T47D (cell line): Measurements from ENCODE around the gene WDR62.
"Not testable (repeated sequence)": the region's sequence is repeated elsewhere in the genome, so short reads cannot be mapped to it uniquely, and the experiment has no call there.

ENCODE experiments used
- DNase-seq, 2 experiments: peaks; one replicate each; pipeline versions ENCODE4 v3.0.0 to v3.0.0-alpha.2; 2011 to 2012; ENCODE audit warnings: low read depth in 1 of 2, low spot score in 1 of 2
- JUND ChIP-seq: IDR thresholded peaks from 2 replicates; pipeline ENCODE4 v1.6.1; 2012; ENCODE audit warnings: low read depth
- in situ Hi-C: cut with HindIII; loops from 2 replicates; pipeline ENCODE4 v1.10.0; 2016; ENCODE audit warnings: low sequenced_read_pairs, low pct_unique_long_range_greater_than_20kb

WDR62 gene

DNA sequence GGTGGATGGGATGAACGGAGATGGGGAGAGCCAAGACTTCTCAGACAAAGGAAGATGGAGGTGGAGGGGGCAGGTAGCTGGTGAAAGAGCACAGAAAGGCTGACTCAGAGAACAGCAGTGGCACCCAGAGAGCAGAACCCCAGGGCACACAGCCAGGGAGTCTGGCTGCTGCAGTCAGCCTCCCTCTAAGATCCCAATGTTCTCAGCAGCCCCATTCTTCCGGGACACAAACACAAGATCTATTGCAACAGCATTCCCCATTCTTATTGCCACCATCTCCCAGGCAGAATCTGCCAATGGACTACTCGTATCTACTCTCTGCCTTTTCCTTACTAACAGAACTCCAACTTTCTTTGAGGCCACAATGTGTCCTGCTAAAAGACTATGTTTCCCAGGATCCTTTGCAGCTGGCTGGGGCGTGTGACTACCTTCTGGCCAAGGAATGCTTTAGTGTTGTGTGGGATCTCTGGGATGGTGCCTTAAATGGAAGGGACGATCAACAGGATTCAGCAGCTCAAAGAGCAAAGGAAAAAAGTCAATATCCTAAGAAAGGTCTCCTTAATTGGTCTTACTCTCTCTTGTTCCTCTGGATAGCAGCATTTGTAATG lies 8.2 kb upstream of the WDR62 start:
- in situ Hi-C loops = no loop called here
- DNase-seq = no peak
- no peak for TF ChIP-seq JUND

GRCh38 chr19:36047835-36048234 lies 6.9 kb upstream of the WDR62 start:
- in situ Hi-C loops = no loop called here
- no peak for TF ChIP-seq JUND

DNA sequence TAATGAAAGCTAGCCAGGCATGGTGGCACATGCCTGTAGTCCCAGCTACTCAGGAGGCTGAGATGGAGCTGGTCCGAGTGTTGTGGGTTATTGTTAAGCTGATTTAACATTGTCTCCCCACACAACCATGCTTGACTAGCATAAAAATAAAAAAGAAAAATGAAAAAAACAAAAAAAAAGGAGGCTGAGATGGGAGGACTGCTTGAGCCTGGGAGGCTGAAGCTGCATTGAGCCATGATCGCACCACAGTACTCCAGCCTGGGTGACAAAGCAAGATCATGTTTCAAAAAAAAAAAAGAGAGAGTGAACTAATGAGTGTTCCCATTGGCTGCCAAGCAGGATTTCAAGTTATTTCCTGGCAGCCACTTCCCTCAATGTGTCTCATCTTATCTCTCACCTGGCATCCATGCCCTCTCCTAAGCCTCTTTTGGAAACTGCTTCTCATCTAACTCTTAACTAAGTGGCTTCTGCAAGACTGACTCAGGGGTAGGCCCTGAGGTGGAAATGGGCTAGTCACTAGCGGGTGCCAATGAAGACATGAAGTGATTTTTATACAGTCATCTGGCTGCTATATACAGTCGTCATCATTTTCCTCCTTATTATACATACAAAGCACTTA lies 5.5 kb upstream of the WDR62 start:
- in situ Hi-C loops = no loop called here
- no peak for TF ChIP-seq JUND
- no peak for DNase-seq

More at GRCh38 chr19:36047835-36048234, 6.9 kb upstream of the WDR62 start:
- no peak for DNase-seq

DNA sequence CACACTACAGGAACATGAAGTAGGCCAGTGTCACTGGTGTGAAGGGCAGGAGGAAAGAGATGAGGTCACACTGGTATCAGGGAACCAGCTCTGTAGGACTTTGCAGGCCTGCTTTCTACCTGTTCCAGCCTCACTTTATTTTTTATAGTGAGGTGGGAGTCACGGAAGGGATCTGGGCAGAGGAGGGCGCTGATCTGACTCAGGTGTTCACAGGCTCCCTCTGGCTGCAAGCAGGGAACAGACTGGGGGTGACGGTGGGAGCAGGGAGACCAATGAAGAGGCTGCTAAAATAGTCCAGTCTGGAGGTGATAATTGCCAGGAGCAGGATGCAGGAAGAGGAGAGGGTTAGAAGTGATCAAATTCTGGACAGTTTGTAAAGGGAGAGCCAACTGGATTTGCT lies 3.5 kb upstream of the WDR62 start:
- in situ Hi-C loops = no loop called here
- DNase-seq = peak in 1 of 2 experiments; percentile 48
- TF ChIP-seq JUND = no peak

GRCh38 chr19:36051637-36052036 lies 3.1 kb upstream of the WDR62 start:
- no peak for TF ChIP-seq JUND
- in situ Hi-C loops = no loop called here
- peak in 1 of 2 experiments; percentile 77 for DNase-seq

DNA sequence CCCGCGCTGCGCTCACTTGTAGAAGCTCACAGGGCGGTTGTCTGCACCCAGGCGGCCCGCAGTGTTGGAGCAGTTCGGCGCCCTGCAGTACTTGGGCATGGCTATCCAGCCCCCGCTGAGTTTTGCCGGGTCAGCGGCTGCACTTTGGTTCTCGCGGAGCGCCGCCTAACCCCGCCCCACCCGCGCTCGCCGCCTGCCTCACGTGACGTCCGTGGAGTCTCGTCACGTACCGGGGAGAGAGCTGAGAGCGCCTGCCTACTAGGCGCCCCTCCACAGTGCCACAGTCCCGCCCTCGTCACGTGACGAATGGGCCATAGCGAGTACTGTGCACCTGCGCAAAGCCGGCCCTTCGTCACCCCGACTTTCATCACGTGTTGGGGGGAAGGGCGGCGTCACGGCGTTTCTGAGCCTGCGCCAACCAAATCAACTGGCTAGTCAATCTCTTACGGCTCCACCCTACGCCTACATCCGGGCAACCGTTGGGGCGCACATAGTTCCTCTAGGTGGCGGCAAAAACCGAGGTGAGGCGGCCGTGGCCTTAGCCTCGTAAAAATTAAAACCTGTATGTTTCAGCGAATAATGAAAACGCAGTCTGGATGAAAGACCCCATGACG lies 471 bp upstream of the WDR62 start, which contains the start of gene THAP8:
Gene THAP8, minus strand, starts transcription at position 167 of the 614 bp plus-strand sequence. Its CDS starts 68 bp downstream, at position 99.
- peak; percentile 96 to 98 for DNase-seq
- in situ Hi-C loops = no loop called here
- TF ChIP-seq JUND = no peak

GRCh38 chr19:36058481-36059179 lies 3.9 kb downstream of the WDR62 start:
- DNase-seq = no peak
- in situ Hi-C loops = no loop called here
- no peak for TF ChIP-seq JUND

GRCh38 chr19:36059180-36059910 lies 4.6 kb downstream of the WDR62 start:
- no peak for DNase-seq
- TF ChIP-seq JUND = no peak
- in situ Hi-C loops = no loop called here

- DNase-seq = peak; percentile 8 to 28
- in situ Hi-C loops = no loop called here
- no peak for TF ChIP-seq JUND
Measured at GRCh38 chr19:36060430-36060829, 5.7 kb downstream of the WDR62 start.

GRCh38 chr19:36061367-36061766 lies 6.7 kb downstream of the WDR62 start:
- DNase-seq = no peak
- in situ Hi-C loops = no loop called here
- no peak for TF ChIP-seq JUND

- in situ Hi-C loops = no loop called here
Measured at GRCh38 chr19:36064826-36065225, 10.1 kb downstream of the WDR62 start.

DNA sequence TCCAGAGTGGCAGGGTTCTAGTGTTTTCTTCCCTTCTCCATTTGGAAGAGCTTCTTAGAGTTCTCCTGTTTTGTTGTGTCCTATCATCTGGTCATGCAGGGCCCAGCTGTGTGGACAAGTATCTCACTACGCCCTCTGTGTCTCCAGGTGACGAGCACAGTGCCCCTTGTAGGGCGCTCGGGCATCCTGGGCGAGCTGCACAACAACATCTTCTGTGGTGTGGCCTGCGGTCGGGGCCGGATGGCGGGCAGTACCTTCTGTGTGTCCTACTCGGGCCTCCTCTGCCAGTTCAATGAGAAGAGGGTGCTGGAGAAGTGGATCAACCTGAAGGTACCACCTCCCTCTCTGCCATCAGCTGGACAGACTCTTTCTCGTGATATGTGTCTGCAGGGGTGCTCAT lies 13.0 kb downstream of the WDR62 start:
- TF ChIP-seq JUND = no peak
- in situ Hi-C loops = no loop called here

More at GRCh38 chr19:36064826-36065225, 10.1 kb downstream of the WDR62 start:
- TF ChIP-seq JUND = no peak
- no peak for DNase-seq

DNA sequence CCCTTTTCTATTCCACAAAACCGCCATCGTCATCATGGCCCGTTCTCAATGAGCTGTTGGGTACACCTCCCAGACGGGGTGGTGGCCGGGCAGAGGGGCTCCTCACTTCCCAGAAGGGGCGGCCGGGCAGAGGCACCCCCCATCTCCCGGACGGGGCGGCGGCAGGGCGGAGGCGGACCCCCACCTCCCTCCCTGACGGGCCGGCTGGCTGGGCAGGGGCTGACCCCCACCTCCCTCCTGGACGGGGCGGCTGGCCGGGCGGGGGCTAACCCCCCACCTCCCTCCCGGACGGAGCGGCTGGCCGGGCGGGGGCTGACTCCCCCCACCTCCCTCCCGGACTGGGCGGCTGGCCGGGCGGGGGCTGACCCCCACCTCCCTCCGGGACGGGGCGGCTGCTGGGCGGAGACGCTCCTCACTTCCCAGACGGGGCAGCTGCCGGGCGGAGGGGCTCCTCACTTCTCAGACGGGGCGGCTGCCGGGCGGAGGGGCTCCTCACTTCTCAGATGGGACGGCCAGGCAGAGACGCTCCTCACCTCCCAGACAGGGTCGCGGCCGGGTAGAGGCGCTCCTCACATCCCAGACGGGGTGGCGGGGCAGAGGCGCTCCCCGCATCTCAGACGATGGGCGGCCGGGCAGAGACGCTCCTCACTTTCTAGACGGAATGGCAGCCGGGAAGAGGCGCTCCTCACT lies 14.3 kb downstream of the WDR62 start:
- in situ Hi-C loops, DNase-seq: not testable (repeated sequence)

More for the DNA sequence above, 13.0 kb downstream of the WDR62 start:
- no peak for DNase-seq
